Mononuclear cell (primary cell): ENCODE results near the gene RERG. TPM values are rescaled to one million over a fixed set of nuclear protein-coding genes. Genes with fewer than 3 reads are reported as not detected.

Experiments used
- H3K27me3 ChIP-seq: 2 replicates; pipeline ENCODE4 v1.6.0; 2011; ENCODE audit warnings: low read length, control low read depth; ENCODE audit not compliant: insufficient read depth
- H3K4me1 ChIP-seq: 2 replicates; pipeline ENCODE4 v1.5.1; 2011; ENCODE audit warnings: mild to moderate bottlenecking, low read length, control low read depth; ENCODE audit not compliant: insufficient read depth
- H3K4me3 ChIP-seq: 2 replicates; pipeline ENCODE4 v1.5.1; 2011; ENCODE audit warnings: mild to moderate bottlenecking, low read length, moderate library complexity
- H3K9me3 ChIP-seq: 2 replicates; pipeline ENCODE4 v1.5.1; 2011; ENCODE audit warnings: low read depth, mild to moderate bottlenecking, control low read depth, low read length
- total RNA-seq: library from RNA; depleted of rRNA; stranded (reverse); fragments of >200 nt; gene quantifications from one replicate; pipeline ENCODE4 v1.2.3, GENCODE V29; 2012

RERG gene
- total RNA-seq, 1 donor, result not detected

GRCh38 chr12:15206831-15207389, 14.3 kb downstream of the RERG start:
- H3K27me3 ChIP-seq, result peaks cover 5% of the 10 kb centered on the region
- no peaks in the 10 kb centered on the region for H3K4me1 ChIP-seq
- H3K9me3 ChIP-seq, result no peaks in the 10 kb centered on the region
- H3K4me3 ChIP-seq, result no peak overlapping the region

DNA sequence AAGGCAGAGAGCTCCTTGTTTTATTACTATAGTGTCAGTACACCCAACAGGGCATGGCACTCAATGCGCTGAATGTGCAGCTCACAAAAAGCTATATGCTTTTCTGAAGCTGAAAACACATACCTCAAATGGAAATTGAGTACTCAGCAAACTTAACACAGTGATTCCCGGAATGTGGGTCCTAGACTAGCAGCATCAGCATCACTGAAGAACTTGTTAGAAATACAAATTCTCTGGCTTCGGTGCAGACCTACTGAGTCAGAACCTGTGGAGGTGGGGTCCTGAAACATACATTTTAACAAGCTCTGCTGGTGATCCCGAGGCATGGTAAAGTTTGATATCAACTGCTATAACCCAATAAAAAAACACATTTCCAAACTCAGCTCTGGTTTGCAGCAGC, 14.9 kb downstream of the RERG start:
- no peaks in the 10 kb centered on the region for H3K9me3 ChIP-seq
- no peaks in the 10 kb centered on the region for H3K4me1 ChIP-seq
- H3K27me3 ChIP-seq, result peaks cover 5% of the 10 kb centered on the region
- no peak overlapping the region for H3K4me3 ChIP-seq

- Histone ChIP-seq H3K9me3 (no peaks in the 10 kb centered on the region), H3K27me3 (peaks cover 5% of the 10 kb centered on the region), H3K4me1 (no peaks in the 10 kb centered on the region)
Observed at GRCh38 chr12:15205341-15206010, 15.7 kb downstream of the RERG start.

DNA sequence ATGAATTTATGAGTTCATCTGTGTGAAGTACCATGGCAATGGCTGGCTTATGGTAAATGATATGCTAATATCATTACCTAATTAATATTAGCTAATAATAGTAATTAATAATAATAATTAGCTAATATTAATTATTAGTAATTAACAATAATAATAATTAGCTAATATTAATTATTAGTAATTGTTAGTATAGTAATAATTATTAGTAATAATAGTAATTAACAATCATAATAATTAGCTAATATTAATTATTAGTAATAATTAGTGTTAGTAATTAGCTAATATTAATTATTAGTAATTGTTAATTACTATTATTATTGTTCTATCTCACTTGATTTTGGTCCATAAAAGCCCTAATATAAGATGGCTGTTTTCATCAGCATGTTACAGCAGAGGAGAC, 19.8 kb downstream of the RERG start:
- Histone ChIP-seq H3K9me3 (no peaks in the 10 kb centered on the region), H3K4me1 (no peaks in the 10 kb centered on the region)

More at GRCh38 chr12:15205341-15206010, 15.7 kb downstream of the RERG start:
- H3K4me3 ChIP-seq, result no peak overlapping the region

GRCh38 chr12:15201056-15201455, 20.2 kb downstream of the RERG start:
- Histone ChIP-seq H3K4me1 (no peaks in the 10 kb centered on the region), H3K27me3 (peaks cover 3% of the 10 kb centered on the region), H3K4me3 (no peak overlapping the region), H3K9me3 (no peaks in the 10 kb centered on the region)

More for the DNA sequence above, 19.8 kb downstream of the RERG start:
- H3K27me3 ChIP-seq, result peaks cover 3% of the 10 kb centered on the region
- no peak overlapping the region for H3K4me3 ChIP-seq

DNA sequence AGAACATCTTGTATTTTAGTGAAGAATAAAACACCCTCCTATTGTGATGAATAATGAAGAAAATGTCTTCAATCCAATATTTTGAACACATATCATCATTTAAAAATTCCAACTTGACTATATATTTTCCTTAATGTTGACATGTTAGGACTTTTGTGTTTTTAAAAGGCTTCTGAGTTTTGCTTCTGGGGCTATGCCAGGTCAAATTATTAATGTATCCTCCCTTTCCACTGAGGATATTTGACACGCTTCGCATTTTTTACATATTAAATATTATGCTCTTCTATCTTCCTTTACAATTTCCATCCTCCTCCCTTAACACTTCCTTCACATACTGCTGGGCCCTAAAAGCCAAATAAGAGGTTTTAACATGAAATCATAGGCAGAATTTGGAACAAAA, 20.6 kb downstream of the RERG start:
- H3K27me3 ChIP-seq, result peaks cover 3% of the 10 kb centered on the region
- no peak overlapping the region for H3K4me3 ChIP-seq
- no peaks in the 10 kb centered on the region for H3K9me3 ChIP-seq
- no peaks in the 10 kb centered on the region for H3K4me1 ChIP-seq

GRCh38 chr12:15199930-15200329, 21.3 kb downstream of the RERG start:
- Histone ChIP-seq H3K4me1 (no peaks in the 10 kb centered on the region), H3K4me3 (no peak overlapping the region), H3K27me3 (peaks cover 3% of the 10 kb centered on the region), H3K9me3 (no peaks in the 10 kb centered on the region)

GRCh38 chr12:15196678-15197505, 24.3 kb downstream of the RERG start:
- Histone ChIP-seq H3K4me3 (no peak overlapping the region), H3K9me3 (no peaks in the 10 kb centered on the region), H3K27me3 (peaks cover 2% of the 10 kb centered on the region), H3K4me1 (no peaks in the 10 kb centered on the region)

- H3K4me1 ChIP-seq, result no peaks in the 10 kb centered on the region
- peaks cover 2% of the 10 kb centered on the region for H3K27me3 ChIP-seq
- no peaks in the 10 kb centered on the region for H3K9me3 ChIP-seq
- H3K4me3 ChIP-seq, result no peak overlapping the region
Observed at GRCh38 chr12:15196221-15196620, 25.0 kb downstream of the RERG start.

- Histone ChIP-seq H3K9me3 (no peaks in the 10 kb centered on the region), H3K4me1 (no peaks in the 10 kb centered on the region), H3K4me3 (no peak overlapping the region), H3K27me3 (peaks cover 2% of the 10 kb centered on the region)
Observed at GRCh38 chr12:15194456-15195368, 26.5 kb downstream of the RERG start.

DNA sequence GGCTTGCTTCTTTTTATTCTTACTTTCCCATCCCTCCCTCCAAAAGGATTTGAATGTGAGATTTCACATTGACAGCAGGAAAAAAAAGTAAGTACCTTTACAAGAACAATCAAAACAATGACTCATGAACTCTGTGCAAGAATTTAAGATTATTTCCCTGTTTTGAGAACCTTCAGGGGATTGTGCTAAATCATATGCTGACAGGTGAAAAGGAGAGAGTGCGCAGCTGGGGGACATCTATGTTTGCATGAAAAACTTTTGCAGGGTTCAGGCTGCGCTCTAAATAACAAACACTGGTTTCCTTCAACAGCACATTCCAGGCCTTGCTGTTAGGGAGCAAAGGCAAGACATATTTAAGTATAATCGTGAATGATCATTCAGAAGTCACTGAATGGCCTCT, 27.3 kb downstream of the RERG start:
- H3K27me3 ChIP-seq, result peaks cover 2% of the 10 kb centered on the region
- no peaks in the 10 kb centered on the region for H3K9me3 ChIP-seq

DNA sequence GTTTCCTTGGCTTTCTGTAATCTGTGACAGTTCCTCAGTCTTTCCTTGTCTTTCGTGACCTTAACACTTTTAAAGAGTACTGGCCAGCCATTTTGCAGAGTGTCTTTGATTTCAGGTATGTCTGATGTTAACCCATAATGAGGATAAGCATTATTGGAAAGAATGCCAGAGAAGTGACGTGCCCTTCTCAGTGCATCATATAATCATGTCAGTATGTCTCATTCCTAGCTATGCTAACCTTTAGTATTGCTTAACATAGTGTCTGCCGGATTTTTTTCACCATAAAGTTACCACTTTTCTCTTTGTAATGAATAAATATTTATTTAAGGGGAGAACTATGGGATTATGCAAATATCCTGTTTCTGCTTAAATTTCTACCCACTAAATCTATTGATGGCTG, 28.5 kb downstream of the RERG start:
- Histone ChIP-seq H3K9me3 (no peaks in the 10 kb centered on the region), H3K4me3 (no peak overlapping the region), H3K27me3 (peaks cover 2% of the 10 kb centered on the region), H3K4me1 (no peaks in the 10 kb centered on the region)

More for the DNA sequence above, 27.3 kb downstream of the RERG start:
- Histone ChIP-seq H3K4me1 (no peaks in the 10 kb centered on the region), H3K4me3 (no peak overlapping the region)

DNA sequence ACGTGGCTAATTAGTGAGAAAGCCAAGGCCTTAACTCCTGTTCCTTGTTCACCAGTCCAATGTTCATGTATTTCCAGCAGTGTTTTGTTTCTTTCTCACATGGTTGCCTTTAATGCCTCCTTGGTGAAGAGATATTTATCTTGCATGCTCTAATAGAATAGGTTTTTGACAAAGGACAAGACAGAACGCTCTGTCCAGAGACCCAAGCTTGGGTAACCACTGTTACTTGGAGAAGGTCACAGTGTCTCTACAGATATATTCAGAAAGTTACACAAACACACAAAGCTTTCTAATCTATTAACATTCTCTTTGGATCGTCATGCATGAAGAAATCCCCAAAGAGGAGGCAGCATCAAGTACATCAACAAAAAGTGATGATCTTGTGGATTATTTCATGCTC, 33.1 kb downstream of the RERG start:
- H3K27me3 ChIP-seq, result no peaks in the 10 kb centered on the region
- H3K4me1 ChIP-seq, result no peaks in the 10 kb centered on the region
- no peaks in the 10 kb centered on the region for H3K9me3 ChIP-seq
- no peak overlapping the region for H3K4me3 ChIP-seq

DNA sequence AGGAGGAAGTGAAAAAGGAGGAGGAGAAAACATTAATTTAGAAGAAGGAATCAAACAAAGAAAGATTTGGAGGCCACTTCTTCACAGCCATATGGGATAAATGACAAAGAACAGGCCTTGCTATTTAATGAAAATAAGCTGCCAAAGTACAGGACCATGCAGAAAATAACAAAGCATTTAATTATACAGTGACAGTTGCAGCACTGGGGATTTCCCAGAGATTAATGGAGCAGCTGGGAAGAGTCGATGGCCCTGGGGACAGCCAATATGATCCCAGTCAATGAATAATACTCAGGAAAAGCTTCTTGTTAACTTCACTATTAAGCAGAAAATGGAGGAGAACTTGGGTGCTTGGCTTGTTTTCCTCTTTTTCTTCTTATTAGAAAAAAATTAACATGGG, 34.6 kb downstream of the RERG start:
- Histone ChIP-seq H3K4me1 (no peaks in the 10 kb centered on the region), H3K9me3 (no peaks in the 10 kb centered on the region), H3K27me3 (no peaks in the 10 kb centered on the region), H3K4me3 (no peak overlapping the region)

GRCh38 chr12:15184484-15184883, 36.7 kb downstream of the RERG start:
- H3K9me3 ChIP-seq, result no peaks in the 10 kb centered on the region
- no peaks in the 10 kb centered on the region for H3K27me3 ChIP-seq
- H3K4me3 ChIP-seq, result no peak overlapping the region
- H3K4me1 ChIP-seq, result no peaks in the 10 kb centered on the region
